Fibroblast of mammary gland (primary cell): Measurements from ENCODE around the gene LRFN4.

Source experiments
- DNase-seq: peaks from one replicate; pipeline ENCODE4 v3.0.0-alpha.2; 2010; ENCODE audit warnings: low read depth
- H3K4me3 ChIP-seq: 2 replicates; pipeline ENCODE4 v1.5.1; 2011; ENCODE audit warnings: low read depth, mild to moderate bottlenecking, low read length, moderate library complexity; ENCODE audit not compliant: control insufficient read depth
- CTCF ChIP-seq: conservative IDR thresholded peaks from 2 replicates; pipeline ENCODE4 v1.5.1; 2011; ENCODE audit warnings: low read depth, low read length, inconsistent platforms; ENCODE audit not compliant: control insufficient read depth, insufficient read depth

LRFN4 gene

GRCh38 chr11:66910016-66910415, 53.2 kb downstream of the LRFN4 start:
- DNase-seq: no peak
- no peak overlapping the region for H3K4me3 ChIP-seq
- TF ChIP-seq CTCF: no peak
